Subcutaneous adipose tissue (tissue), 4 donors: ENCODE measurements around the gene PPP2R3A. TPM values are rescaled to one million over a fixed set of nuclear protein-coding genes. Genes with fewer than 3 reads are reported as not detected.

Experiments
- total RNA-seq, 4 donors: library from RNA; depleted of rRNA; stranded (reverse); fragments of >200 nt; gene quantifications; one replicate each; pipeline ENCODE4 v1.1.0, GENCODE V29; 2016
- TF ChIP-seq, protein P1 (sequence below): fragments of 450-650 bp; IDR thresholded peaks from one replicate; pipeline ENCODE4 v1.5.1; 2016; ENCODE audit warnings: low read depth, mild to moderate bottlenecking, control low read depth, antibody characterized with exemption, moderate library complexity

The PPP2R3A gene
- total RNA-seq, 4 donors from 2014 or later = 12.6 to 14.8 (median 14.5) TPM

DNA sequence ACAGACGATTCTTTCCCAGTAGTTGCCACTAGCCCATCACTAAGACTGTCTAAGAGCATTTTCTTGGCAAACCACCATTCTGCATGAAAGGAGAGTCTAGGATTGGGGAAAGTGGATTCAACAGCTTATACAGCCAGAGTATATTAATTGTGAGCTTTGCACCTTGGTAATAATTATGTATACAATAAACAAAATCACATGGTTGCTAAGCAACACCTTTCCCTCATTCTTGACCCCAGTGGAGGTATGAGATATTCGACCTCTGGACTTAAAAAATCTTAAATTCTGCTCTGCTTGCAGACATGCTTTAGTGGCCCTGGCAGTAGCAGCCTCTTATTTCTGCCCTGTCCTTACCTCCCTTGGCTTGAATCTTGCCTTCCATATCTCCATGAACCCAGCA is 73.1 kb downstream of the PPP2R3A start:
- TF ChIP-seq, protein P1, sequence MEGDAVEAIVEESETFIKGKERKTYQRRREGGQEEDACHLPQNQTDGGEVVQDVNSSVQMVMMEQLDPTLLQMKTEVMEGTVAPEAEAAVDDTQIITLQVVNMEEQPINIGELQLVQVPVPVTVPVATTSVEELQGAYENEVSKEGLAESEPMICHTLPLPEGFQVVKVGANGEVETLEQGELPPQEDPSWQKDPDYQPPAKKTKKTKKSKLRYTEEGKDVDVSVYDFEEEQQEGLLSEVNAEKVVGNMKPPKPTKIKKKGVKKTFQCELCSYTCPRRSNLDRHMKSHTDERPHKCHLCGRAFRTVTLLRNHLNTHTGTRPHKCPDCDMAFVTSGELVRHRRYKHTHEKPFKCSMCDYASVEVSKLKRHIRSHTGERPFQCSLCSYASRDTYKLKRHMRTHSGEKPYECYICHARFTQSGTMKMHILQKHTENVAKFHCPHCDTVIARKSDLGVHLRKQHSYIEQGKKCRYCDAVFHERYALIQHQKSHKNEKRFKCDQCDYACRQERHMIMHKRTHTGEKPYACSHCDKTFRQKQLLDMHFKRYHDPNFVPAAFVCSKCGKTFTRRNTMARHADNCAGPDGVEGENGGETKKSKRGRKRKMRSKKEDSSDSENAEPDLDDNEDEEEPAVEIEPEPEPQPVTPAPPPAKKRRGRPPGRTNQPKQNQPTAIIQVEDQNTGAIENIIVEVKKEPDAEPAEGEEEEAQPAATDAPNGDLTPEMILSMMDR = no peak

DNA sequence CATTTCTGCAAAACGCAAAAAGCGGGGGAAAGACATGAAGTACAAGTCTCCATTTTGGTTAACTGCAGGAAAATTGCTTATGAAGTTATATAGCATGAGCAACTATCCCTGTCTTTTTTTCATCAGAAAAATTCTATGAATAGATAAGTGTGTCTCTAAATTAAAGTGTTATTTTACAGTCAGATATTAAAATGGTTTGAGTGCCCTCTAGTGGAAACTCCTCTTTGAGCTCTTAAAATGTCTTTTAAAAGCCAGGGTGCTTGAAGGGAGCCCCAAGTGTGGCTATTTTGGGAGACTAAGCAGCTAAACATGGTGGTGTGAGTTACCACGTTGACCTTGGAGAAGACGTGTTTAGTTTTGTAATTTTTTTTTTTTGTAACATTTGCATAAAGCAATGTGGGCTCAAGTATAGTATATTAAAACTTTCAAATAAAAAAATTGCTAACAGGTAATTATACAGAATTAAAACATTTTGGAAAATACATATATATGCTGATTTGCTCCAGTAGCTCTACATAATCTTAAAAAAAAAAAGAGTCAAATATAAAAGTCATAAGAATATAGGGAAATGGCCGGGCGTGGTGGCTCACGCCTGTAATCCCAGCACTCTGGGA is 77.2 kb downstream of the PPP2R3A start:
- TF ChIP-seq, protein P1 = no peak

DNA sequence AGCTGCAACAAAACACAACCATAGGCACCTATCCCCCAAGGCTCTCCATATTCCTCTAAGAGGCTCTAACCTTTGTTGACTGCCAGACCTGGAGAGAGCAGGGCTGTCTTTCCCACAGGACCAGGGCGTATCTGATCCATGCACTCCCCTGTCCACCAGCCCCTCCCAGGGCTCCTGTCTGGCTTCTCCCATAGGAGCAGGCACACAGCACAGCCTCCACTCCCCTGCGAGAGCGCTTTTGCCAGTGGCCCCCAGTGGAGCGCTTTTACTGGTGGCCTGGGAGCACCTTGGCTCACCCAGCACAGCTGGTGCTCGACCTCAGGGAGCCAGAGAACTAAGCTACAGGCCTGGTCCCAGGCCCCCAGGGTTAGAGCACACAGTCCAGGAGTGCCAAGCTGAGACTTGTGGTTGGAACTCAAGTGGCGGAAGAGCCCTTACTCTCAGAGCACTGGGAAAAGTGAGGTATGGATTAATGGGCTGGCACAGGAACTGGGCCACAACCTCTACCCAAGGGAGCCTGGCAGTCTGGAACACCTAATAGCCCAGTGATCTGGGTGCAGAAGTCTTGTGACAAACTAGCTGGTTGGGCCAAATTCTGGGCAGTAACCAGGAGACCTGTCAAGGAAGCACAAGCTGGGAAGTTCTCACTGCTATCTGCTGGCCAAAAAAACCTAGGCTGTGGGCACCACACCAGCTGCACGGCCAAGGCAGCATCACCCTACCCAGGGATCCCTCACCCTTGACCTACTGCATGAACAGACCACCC is 79.6 kb downstream of the PPP2R3A start:
- TF ChIP-seq, protein P1 = no peak

DNA sequence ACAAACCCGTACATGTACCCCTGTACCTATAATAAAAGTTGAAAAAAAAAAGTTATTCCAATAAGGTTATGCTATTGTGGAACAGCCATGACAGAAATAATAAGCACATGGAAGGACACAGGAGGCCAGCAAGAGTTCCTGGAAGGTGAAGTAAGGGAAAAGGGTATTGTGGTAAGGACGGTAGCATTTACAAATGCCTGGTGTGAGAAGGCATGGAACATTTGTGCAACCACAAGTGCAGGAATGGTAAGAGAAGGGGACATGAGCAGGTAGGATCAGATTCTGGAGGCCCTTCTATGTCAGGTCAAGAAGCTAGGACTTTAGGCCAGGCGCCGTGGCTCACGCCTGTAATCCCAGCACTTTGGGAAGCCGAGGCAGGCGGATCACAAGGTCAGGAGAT is 82.5 kb downstream of the PPP2R3A start:
- TF ChIP-seq, protein P1 = no peak

DNA sequence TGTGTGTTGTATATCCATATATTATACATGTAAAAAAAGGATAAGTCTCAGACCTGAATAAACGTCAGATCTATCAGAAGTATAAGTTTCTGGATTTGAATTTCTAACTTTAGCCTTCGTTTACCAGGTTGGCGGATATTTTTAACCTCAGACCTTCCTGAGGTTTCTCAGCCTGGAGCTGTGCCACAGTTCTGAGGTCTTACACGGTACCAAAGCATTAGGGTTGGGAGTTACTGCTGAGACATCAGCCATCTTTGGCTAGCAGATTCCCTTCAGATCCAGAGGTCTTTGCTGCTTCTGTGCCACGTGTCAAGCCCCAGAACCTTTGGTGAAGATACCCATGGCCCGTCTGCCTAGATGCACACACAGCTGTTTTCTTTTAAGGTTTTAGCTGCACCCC is 84.7 kb downstream of the PPP2R3A start:
- TF ChIP-seq, protein P1 = no peak

DNA sequence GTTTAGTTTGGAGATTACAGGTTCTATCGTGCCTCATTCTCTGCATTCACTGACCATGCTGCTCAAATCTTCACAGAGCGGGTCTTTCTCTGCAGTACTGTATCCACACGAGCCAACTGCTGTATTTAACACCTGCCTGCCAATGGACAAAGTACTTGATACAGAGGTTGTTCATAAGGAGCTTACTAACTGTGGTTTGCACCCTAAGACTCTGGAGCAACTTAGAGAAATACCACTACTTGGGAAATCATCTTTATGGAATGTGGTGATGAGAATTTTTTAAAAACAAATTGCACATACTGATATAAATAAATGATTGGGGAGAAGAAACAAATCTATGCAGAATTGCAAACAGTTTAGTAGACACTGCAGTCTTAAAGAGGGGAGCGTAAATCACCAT is 90.0 kb downstream of the PPP2R3A start:
- TF ChIP-seq, protein P1 = no peak

DNA sequence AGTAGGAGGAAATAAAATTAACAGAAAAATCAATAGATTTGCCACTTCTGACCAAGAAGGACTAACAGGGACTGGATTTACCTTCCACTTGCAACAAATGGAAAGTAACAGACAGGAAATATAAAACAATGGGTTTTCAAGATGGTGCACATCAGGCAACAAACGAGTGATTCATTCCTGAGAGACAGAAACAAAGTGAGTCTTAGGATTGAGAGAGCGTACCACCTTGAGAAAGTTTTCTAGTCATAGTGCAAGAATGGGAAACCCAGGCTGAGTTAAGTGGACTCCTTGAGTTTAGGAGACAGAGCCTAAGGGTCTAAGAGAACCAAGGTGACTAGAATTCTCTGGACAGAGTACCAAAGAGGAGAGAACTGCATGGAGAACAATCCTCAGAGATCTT is 101.7 kb downstream of the PPP2R3A start:
- TF ChIP-seq, protein P1 = no peak
